Stomach smooth muscle (tissue), 2 donors: Measurements from ENCODE around the gene LINGO3.

Experiments
- H3K27ac ChIP-seq: one replicate; pipeline ENCODE4 v1.7.0; 2013; ENCODE audit warnings: mild to moderate bottlenecking, low read length, inconsistent platforms
- H3K27me3 ChIP-seq, 2 donors: one replicate each; pipeline ENCODE4 v1.7.0; 2013; ENCODE audit warnings: low read length in 2 of 2; ENCODE audit not compliant: insufficient read depth in 2 of 2, control insufficient read depth in 1 of 2
- H3K36me3 ChIP-seq, 2 donors: one replicate each; pipeline ENCODE4 v1.7.0; 2013; ENCODE audit warnings: low read length in 2 of 2; ENCODE audit not compliant: control insufficient read depth in 2 of 2, insufficient read depth in 2 of 2
- H3K4me1 ChIP-seq: one replicate; pipeline ENCODE4 v1.7.0; 2013; ENCODE audit warnings: low read length; ENCODE audit not compliant: control insufficient read depth, insufficient read depth
- H3K4me3 ChIP-seq, 2 donors: one replicate each; pipeline ENCODE4 v1.7.0; 2013; ENCODE audit warnings: low read length in 2 of 2
- H3K9ac ChIP-seq, 2 donors: one replicate each; pipeline ENCODE4 v1.7.0; 2013; ENCODE audit warnings: low read length in 2 of 2, mild to moderate bottlenecking in 1 of 2
- H3K9me3 ChIP-seq, 2 donors: one replicate each; pipeline ENCODE4 v1.7.0; 2013; ENCODE audit warnings: low read length in 2 of 2; ENCODE audit not compliant: control insufficient read depth in 2 of 2
- donor health status: healthy.
- donor health status: Pancreatic carcinoma.

LINGO3 gene

GRCh38 chr19:2345794-2346663 lies 38.1 kb upstream of the LINGO3 start:
- Histone ChIP-seq H3K4me1 (no peaks in the 10 kb centered on the region), H3K27me3 (no peaks in the 10 kb centered on the region), H3K36me3 (peaks cover 17 to 22% of the 10 kb centered on the region in 2 donors), H3K27ac (no peak overlapping the region), H3K4me3 (no peak overlapping the region), H3K9me3 (no peaks in the 10 kb centered on the region), H3K9ac (no peak overlapping the region)

GRCh38 chr19:2345076-2345475 lies 37.1 kb upstream of the LINGO3 start:
- H3K9me3 ChIP-seq = no peaks in the 10 kb centered on the region
- H3K9ac ChIP-seq = no peak overlapping the region
- no peak overlapping the region for H3K4me3 ChIP-seq
- no peaks in the 10 kb centered on the region for H3K4me1 ChIP-seq
- H3K36me3 ChIP-seq = peaks cover 11 to 14% of the 10 kb centered on the region in 2 donors
- no peaks in the 10 kb centered on the region for H3K27me3 ChIP-seq
- H3K27ac ChIP-seq = no peak overlapping the region

DNA sequence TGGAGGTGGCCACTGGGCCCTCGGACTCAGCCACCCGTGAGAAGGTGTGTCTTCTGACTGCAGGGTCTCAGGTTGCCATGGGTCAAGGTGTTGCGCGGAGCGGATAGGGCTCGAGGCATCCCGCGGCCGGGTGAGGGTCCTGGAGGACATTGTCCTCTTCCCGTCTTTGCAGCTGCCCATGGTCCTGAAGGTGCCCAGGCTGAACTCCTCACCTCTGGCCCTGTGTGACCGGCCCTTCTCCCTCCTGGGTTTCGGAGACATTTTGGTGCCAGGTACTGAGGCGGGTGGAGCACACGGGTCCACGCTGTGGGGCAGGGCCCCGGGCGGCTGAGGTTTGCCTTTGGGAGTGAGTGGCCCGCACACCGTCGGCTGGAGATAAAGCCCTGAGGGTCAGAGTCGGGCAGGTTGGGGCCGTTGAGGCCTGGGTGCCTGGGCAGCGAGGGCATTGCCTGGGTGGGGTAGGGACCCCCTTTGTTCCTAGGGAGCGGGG lies 36.5 kb upstream of the LINGO3 start:
- peaks cover 5 to 8% of the 10 kb centered on the region in 2 donors for H3K36me3 ChIP-seq
- no peaks in the 10 kb centered on the region for H3K4me1 ChIP-seq
- no peak overlapping the region for H3K27ac ChIP-seq
- H3K9me3 ChIP-seq = no peaks in the 10 kb centered on the region
- no peak overlapping the region for H3K9ac ChIP-seq
- H3K4me3 ChIP-seq = no peak overlapping the region
- no peaks in the 10 kb centered on the region for H3K27me3 ChIP-seq

DNA sequence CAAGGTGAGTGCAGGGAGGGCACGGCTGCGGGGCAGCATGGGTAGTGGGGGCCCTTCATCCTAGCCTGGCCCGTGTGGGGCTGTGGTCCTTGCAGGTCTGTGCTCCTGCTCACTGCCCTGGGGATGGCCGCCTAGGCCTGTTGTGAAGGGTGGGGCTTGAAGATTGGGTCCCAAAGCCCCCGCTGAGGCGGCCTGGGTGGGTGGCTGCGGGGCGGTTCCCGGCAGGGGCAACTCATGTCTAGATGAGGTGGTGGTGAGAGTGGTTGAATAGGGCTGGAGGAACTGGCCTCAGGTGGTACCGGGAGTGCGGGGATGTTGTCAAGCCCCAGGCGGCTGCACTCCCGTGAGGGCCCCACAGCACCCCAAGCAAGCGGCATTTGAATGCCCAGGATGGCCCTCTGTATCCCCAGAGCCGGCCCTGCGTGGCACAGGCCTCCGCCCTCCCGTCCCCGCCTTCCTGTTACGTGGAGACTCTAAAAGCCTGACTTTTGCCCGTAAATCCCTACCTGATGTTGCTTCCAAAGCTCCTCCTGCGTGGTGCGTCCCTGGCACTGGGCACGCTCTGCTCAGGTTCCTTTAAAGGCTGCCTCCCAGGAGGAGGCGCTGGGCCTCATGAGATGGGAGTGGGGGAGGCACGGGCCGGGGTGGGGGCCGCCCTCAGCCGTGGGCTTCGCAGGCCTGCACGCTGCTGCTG lies 35.5 kb upstream of the LINGO3 start:
- H3K27ac ChIP-seq = no peak overlapping the region
- no peaks in the 10 kb centered on the region for H3K27me3 ChIP-seq
- no peak overlapping the region for H3K4me3 ChIP-seq
- H3K4me1 ChIP-seq = no peaks in the 10 kb centered on the region
- no peak overlapping the region for H3K9ac ChIP-seq
- peaks cover 2% of the 10 kb centered on the region in 2 donors for H3K36me3 ChIP-seq
- no peaks in the 10 kb centered on the region for H3K9me3 ChIP-seq

DNA sequence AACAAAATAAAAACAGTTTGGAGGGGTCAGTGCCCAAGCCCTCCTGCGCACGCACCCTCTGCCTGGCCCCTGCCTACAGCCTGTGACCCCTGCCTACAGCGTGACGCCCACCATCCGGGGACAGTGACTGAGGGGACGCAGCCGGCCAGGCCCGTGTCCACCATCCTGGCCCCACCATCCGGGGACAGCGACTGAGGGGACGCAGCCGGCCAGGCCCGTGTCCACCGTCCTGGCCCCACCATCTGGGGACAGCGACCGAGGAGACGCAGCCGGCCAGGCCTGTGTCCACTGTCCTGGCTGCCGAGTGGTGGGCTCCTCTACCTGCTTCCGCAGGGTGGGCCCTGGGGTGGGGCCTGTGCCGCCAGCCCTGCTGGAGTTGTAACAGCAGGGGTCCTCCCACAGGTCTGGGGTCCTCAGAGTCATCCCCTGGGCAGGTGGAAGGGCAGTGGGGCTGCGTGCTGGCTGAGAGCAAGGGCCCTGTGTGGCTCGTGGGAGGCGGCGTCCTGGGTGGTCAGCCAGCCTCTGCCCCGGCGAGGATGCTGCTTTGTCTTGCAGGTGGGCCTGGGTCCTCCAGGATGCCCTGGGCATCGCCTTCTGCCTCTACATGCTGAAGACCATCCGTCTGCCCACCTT lies 34.8 kb upstream of the LINGO3 start:
- Histone ChIP-seq H3K27ac (no peak overlapping the region), H3K4me1 (no peaks in the 10 kb centered on the region), H3K9ac (no peak overlapping the region), H3K27me3 (no peaks in the 10 kb centered on the region), H3K36me3 (peaks cover 2% of the 10 kb centered on the region in 2 donors), H3K9me3 (no peaks in the 10 kb centered on the region), H3K4me3 (no peak overlapping the region)

DNA sequence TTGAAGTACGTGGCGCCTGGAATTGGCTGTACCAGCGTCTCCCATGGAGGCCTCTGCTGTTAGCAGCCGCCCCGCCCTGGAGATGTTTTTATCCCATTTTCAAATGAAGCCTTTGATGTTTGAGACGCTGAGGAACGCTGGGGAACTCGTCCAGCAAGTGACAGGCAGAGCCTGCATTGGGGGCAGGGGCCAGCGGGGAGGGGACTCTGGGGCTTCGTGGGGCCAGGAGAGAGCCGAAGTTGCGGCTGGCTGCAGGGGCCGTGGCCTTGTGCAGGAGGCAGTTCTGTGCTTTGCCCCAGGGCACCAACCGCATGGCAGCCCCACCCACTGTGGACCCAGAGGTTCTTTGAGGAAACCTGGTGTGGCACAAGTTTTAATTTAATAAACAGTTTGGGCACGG lies 34.0 kb upstream of the LINGO3 start:
- H3K4me1 ChIP-seq = no peaks in the 10 kb centered on the region
- no peaks in the 10 kb centered on the region for H3K9me3 ChIP-seq
- H3K36me3 ChIP-seq = peaks cover 2% of the 10 kb centered on the region in 2 donors
- H3K27me3 ChIP-seq = no peaks in the 10 kb centered on the region
- no peak overlapping the region for H3K9ac ChIP-seq
- no peak overlapping the region for H3K27ac ChIP-seq
- H3K4me3 ChIP-seq = no peak overlapping the region

- Histone ChIP-seq H3K9me3 (no peaks in the 10 kb centered on the region), H3K36me3 (peaks cover 2% of the 10 kb centered on the region in 2 donors), H3K9ac (no peak overlapping the region), H3K27ac (no peak overlapping the region), H3K4me3 (no peak overlapping the region), H3K27me3 (no peaks in the 10 kb centered on the region), H3K4me1 (no peaks in the 10 kb centered on the region)
These were observed 33.3 kb upstream of the LINGO3 start for GRCh38 chr19:2341244-2341751.

DNA sequence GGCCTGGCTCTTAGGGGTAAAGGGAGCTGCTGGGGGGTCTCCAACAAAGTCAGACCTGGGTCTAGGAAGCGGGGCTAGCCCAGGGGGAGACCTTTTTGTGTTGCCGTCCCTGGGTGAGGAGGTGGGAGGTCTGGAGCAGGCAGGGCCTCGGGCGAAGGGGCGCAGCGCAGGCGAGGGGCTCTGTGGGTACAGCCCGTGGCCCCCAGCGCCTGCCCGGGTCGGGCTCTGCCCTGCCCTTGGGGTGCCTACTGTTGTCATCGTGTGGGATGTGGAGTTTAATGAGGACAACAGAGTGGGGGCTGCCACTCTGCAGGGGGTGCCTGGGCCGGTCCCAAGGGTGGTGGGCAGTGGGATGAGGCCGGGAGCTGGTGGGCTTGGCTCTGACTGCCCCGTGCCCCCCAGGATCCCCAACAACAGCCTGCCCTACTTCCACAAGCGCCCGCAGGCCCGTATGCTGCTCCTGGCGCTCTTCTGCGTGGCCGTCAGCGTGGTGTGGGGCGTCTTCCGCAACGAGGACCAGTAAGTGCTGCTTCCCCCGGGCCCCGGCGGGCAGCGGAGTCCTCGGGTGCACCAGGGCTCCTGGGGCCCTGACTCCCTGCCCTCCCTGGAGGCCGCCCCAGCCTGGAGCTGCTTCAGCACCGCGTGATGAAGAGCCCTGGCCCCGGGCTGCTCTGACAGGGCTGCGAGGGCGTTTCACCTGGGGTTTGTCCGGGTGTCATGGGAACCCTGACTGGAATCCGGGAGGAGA lies 32.7 kb upstream of the LINGO3 start:
- Histone ChIP-seq H3K36me3 (peaks cover 2% of the 10 kb centered on the region in 2 donors), H3K9ac (no peak overlapping the region), H3K4me1 (no peaks in the 10 kb centered on the region), H3K4me3 (no peak overlapping the region), H3K9me3 (no peaks in the 10 kb centered on the region), H3K27ac (no peak overlapping the region), H3K27me3 (no peaks in the 10 kb centered on the region)

DNA sequence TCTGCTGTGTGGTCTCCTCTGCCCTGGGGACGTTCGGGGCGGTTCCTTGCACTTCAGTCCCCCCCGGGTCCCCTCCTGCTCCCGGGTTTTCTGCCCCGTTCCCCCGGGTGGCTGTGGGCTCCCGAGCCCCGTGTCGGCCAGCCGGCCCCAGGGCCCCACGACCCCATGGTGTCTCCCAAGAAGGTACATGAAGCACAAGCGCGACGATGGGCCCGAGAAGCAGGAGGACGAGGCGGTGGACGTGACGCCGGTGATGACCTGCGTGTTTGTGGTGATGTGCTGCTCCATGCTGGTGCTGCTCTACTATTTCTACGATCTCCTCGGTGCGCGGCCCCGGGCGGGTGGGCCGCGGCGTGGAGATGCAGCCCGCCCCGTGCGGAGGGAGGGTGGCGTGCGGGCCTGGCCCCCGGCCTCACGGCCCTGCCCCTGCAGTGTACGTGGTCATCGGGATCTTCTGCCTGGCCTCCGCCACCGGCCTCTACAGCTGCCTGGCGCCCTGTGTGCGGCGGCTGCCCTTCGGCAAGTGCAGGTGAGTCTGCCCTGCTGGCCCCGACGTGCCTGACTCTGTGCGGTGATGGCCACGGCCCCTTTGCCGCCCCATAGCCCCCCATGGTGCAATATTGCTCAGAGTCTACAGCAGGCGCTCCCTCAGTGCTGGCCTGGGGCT lies 31.8 kb upstream of the LINGO3 start:
- Histone ChIP-seq H3K27me3 (no peaks in the 10 kb centered on the region), H3K27ac (no peak overlapping the region), H3K4me1 (no peaks in the 10 kb centered on the region), H3K9ac (no peak overlapping the region), H3K36me3 (peaks cover 2% of the 10 kb centered on the region in 2 donors), H3K9me3 (no peaks in the 10 kb centered on the region), H3K4me3 (no peak overlapping the region)
